HL-60 (cell line): ENCODE results near the gene SLC3A2.

ENCODE experiments used
- DNase-seq, 2 experiments: peaks; one replicate each; pipeline ENCODE4 v3.0.0-alpha.2; 2010 to 2020; ENCODE audit warnings: low read depth in 1 of 2, low spot score in 1 of 2
- H3K27ac ChIP-seq: fragments of 250-450 bp; sonication (Bioruptor Pico); replicated peaks from 2 replicates; pipeline ENCODE4 v1.5.1; 2020; ENCODE audit warnings: mild to moderate bottlenecking, moderate library complexity
- H3K27me3 ChIP-seq: fragments of 250-450 bp; sonication (Bioruptor Pico); 2 replicates; pipeline ENCODE4 v1.5.1; 2021; ENCODE audit warnings: mild to moderate bottlenecking, moderate library complexity; ENCODE audit not compliant: insufficient read depth, poor library complexity, severe bottlenecking
- H3K4me3 ChIP-seq: replicated peaks from 2 replicates; pipeline ENCODE4 v1.5.1; 2011; ENCODE audit warnings: mild to moderate bottlenecking, control low read depth, low read length; ENCODE audit not compliant: insufficient read depth
- CTCF ChIP-seq: IDR thresholded peaks from one replicate; pipeline ENCODE4 v1.5.1; 2011; ENCODE audit warnings: low read length, control low read depth, inconsistent platforms; ENCODE audit not compliant: insufficient read depth
- GABPA ChIP-seq: IDR thresholded peaks from 2 replicates; pipeline ENCODE4 v1.6.1; 2012; ENCODE audit warnings: low read depth
- POLR2AphosphoS5 ChIP-seq: IDR thresholded peaks from 2 replicates; pipeline ENCODE4 v1.6.1; 2012; ENCODE audit warnings: low read depth
- REST ChIP-seq: IDR thresholded peaks from 2 replicates; pipeline ENCODE4 v1.6.1; 2012; ENCODE audit warnings: low read depth; ENCODE audit not compliant: insufficient replicate concordance
- SPI1 ChIP-seq: IDR thresholded peaks from 2 replicates; pipeline ENCODE4 v1.6.1; 2012; ENCODE audit warnings: low read depth, mild to moderate bottlenecking, borderline replicate concordance

Gene SLC3A2

GRCh38 chr11:62854825-62855570, 25.7 kb upstream of the SLC3A2 start:
- Histone ChIP-seq H3K27me3 (no peaks in the 10 kb centered on the region), H3K27ac (peak overlapping the region; percentile 94), H3K4me3 (peak overlapping the region; percentile 55)
- peak in 1 of 2 experiments; percentile 65 for DNase-seq
- TF ChIP-seq CTCF (no peak), SPI1 (no peak), REST (no peak), POLR2AphosphoS5 (peak; percentile 21; the same call in 1 of the 2 replicates), GABPA (no peak)

- peak; percentile 98 to 100 for DNase-seq
- H3K27ac ChIP-seq, result peak overlapping the region; percentile 94
Measured at GRCh38 chr11:62855571-62856332, 24.9 kb upstream of the SLC3A2 start.

More at GRCh38 chr11:62855571-62856332, 24.9 kb upstream of the SLC3A2 start:
- Histone ChIP-seq H3K27me3 (no peaks in the 10 kb centered on the region), H3K4me3 (peak overlapping the region; percentile 59)
- TF ChIP-seq POLR2AphosphoS5 (peak; percentile 97), REST (peak; percentile 85), GABPA (no peak), CTCF (no peak), SPI1 (no peak)
